Esophagus squamous epithelium (tissue), 4 donors: ENCODE results near the gene GPR161.

ENCODE experiments used
- CTCF ChIP-seq, 6 experiments: fragments of 450-650 bp in 4 of 6; fragments of 200-600 bp in 2 of 6; sonication (generic) in 2 of 6; IDR thresholded peaks; one replicate each; pipeline ENCODE4 v1.5.1; 2016 to 2019; ENCODE audit warnings: antibody characterized with exemption in 6 of 6, mild to moderate bottlenecking in 4 of 6, moderate library complexity in 4 of 6
- POLR2A ChIP-seq, 4 donors: fragments of 450-650 bp; IDR thresholded peaks; one replicate each; pipeline ENCODE4 v1.6.1; 2017; ENCODE audit warnings: antibody characterized with exemption in 4 of 4, mild to moderate bottlenecking in 4 of 4, moderate library complexity in 3 of 4

- TF ChIP-seq CTCF (IDR thresholded peaks at IDR 0.05): no peak
- no peak for TF ChIP-seq POLR2A (IDR thresholded peaks at IDR 0.05)
These were observed 44.8 kb downstream of the GPR161 start for GRCh38 chr1:168091720-168092550.
